Middle frontal gyrus (tissue), 1 donor: ENCODE results near the gene OSBPL8.

Source experiments
- DNase-seq: peaks from one replicate; pipeline ENCODE4 v3.0.0-alpha.2; 2015; ENCODE audit warnings: low spot score; ENCODE audit errors: extremely low spot score

Gene OSBPL8

DNA sequence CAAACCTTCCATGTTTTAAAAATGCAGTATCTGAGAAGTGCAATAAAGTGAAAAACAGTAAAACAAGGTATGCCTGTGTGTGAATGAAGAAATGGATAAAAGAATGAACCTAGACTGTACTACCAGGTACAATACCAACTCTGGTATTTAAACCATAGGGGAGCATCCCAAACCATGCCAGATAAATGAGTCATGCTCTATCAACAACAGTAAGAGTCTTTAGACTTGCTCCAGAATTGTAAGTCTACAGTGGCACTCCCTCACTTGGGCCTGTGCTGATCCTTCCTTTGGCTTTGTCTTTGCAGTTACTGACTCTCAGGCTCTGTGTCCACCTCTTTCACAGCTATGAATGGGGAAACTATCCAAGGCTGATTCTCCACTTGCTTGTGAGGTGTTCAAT, 249.5 kb downstream of the OSBPL8 start:
- DNase-seq, result no peak

DNA sequence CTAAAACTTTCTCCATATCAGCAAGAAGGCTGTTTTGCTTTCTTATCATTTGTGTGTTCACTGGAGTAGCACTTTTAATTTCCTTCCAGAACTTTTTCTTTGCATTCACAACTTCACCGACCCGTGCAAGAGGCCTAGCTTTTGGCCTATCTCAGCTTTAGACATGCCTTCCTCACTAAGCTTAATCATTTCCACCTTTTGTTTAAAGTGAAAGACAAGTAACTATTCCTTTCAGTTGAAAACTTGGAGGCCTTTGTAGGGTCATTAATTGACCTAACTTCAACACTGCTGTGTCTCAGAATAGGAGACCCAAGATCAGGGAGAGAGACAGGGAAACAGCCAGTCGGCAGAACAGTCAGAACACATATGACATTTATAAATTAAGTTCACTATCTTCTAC, 250.7 kb downstream of the OSBPL8 start:
- no peak for DNase-seq

DNA sequence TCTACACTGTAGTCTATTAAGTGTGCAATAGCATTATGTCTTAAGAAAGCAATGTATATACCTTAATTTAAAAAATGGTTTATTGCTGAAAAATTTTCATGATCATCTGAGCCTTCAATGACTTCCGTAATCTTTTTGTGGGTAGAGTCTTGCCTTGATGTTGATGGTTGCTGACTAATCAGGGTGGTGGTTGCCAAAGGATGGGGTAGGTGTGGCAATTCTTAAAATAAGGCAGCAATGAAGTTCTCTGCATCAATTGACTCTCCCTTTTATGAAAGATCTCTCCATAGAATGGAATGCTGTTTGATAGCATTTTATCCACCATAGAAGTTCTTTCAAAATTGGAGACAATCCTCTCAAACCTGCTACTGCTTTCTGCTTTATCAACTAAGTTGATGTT, 252.5 kb downstream of the OSBPL8 start:
- no peak for DNase-seq

DNA sequence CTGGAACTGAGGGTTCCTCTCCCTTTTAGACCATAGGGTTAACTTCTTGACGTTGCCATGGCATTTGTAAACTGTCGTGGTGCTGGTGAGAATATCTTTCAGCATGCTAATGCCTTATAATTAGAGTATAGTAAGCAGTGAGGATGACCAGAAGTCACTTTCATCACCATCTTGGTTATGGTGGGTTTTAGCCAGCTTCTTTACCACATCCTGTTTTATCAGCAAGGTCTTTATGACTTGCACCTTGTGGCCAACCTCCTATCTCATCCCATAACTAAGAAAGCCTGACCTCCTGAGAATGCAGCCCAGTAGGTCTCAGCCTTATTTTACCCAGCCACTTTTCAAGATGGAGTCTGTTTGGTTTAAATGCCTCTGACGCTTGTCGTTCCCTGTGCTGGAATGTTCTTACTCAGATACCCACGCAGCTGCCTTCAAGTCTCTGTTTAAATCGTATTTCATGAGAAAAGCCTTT, 255.5 kb downstream of the OSBPL8 start:
- no peak for DNase-seq

DNA sequence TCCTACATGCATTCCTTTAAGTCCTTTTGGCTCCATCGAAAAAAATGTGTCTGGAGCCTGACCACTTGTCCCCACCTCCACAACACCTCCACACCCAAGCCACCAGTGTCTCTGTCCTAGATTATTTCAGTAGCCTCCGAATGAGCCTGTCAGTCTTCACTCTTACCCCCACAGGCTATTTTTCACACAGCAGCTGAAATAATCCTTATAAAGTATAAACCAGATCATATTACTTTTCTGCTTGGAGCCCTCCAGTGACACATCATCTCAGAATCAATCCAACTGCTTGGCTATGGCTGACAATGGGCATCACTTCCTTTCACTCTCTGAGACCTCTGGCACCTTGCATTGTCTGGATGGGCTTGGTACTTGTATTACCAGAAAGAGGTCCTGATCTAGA, 256.2 kb downstream of the OSBPL8 start:
- no peak for DNase-seq
